Measurements from ENCODE around the gene ZFAND3.

DNA sequence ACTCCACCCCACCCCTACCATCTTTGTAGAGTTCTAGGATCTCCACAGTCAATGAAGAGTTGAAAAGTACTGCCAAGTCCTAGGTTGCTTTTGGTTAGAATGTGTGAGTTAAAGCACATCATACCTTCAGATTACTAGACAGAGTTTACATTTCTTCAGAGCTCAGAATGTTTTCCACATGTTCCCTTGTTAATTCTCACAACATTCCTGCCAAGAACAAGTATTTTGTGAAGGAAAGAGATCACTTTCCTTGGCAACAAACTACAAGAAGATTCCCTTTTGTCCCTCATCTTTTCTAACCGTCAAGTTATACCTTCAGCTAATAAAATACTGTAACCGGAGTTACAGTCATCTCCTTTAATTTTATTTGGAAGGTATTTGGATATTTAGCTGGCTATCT is 266.8 kb downstream of the ZFAND3 start:
- TF ChIP-seq, protein P1, sequence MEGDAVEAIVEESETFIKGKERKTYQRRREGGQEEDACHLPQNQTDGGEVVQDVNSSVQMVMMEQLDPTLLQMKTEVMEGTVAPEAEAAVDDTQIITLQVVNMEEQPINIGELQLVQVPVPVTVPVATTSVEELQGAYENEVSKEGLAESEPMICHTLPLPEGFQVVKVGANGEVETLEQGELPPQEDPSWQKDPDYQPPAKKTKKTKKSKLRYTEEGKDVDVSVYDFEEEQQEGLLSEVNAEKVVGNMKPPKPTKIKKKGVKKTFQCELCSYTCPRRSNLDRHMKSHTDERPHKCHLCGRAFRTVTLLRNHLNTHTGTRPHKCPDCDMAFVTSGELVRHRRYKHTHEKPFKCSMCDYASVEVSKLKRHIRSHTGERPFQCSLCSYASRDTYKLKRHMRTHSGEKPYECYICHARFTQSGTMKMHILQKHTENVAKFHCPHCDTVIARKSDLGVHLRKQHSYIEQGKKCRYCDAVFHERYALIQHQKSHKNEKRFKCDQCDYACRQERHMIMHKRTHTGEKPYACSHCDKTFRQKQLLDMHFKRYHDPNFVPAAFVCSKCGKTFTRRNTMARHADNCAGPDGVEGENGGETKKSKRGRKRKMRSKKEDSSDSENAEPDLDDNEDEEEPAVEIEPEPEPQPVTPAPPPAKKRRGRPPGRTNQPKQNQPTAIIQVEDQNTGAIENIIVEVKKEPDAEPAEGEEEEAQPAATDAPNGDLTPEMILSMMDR (conservative IDR thresholded peaks at IDR 0.05; ENCODE audit: low read length), result no peak
- TF ChIP-seq EZH2phosphoT487 (IDR thresholded peaks at IDR 0.05; ENCODE audit: borderline replicate concordance, low read depth, low read length), result no peak

Data from OCI-LY7 (cell line).